Mammary epithelial cell (primary cell): ENCODE measurements around the gene STXBP1.

ENCODE experiments used
- CTCF ChIP-seq, 2 donors: IDR thresholded peaks in 1 of 2; conservative IDR thresholded peaks in 1 of 2; 2 replicates each; pipeline ENCODE4 v1.5.1; 2011 to 2012; ENCODE audit warnings: inconsistent platforms in 2 of 2, low read length in 2 of 2, mild to moderate bottlenecking in 2 of 2, control low read depth in 1 of 2, low read depth in 1 of 2; ENCODE audit not compliant: insufficient read depth in 1 of 2; ENCODE audit errors: extremely low read depth in 1 of 2
- EZH2 ChIP-seq: IDR thresholded peaks from 2 replicates; pipeline ENCODE4 v1.6.1; 2012; ENCODE audit warnings: low read length, inconsistent platforms, borderline replicate concordance

GRCh38 chr9:127586096-127586495 lies 26.0 kb upstream of the STXBP1 start:
- no peak for TF ChIP-seq EZH2
- TF ChIP-seq CTCF (conservative IDR thresholded peaks at IDR 0.05 in 1 of 2, IDR thresholded peaks at IDR 0.05 in 1 of 2; ENCODE audit: extremely low read depth in 1 of 2, insufficient read depth in 1 of 2, low read depth in 1 of 2, low read length in 2 of 2), result no peak
